ENCODE data around the gene C2orf15.

GRCh38 chr2:99154643-99155536, 13.4 kb downstream of the C2orf15 start, which contains the start of the genes LIPT1 and TSGA10:
- TF ChIP-seq CTCF (conservative IDR thresholded peaks at IDR 0.05 in 1 of 2, IDR thresholded peaks at IDR 0.05 in 1 of 2; ENCODE audit: low read depth in 1 of 2, low read length in 2 of 2) (peak in 1 of 2 donors; percentile 22), EZH2 (IDR thresholded peaks at IDR 0.05; ENCODE audit: low read length, missing control alignments) (no peak)
